Activated T-cell treated with anti-CD3 and anti-CD28 coated beads for 4 hours (primary cell): Measurements from ENCODE around the gene SIGLEC11.

Experiments used
- DNase-seq: peaks from one replicate; pipeline ENCODE4 v3.0.0-alpha.2; 2020

Gene SIGLEC11

GRCh38 chr19:49924004-49924880 is 36.7 kb downstream of the SIGLEC11 start:
- DNase-seq: no peak

GRCh38 chr19:49923055-49924003 is 37.6 kb downstream of the SIGLEC11 start:
- DNase-seq: no peak

DNA sequence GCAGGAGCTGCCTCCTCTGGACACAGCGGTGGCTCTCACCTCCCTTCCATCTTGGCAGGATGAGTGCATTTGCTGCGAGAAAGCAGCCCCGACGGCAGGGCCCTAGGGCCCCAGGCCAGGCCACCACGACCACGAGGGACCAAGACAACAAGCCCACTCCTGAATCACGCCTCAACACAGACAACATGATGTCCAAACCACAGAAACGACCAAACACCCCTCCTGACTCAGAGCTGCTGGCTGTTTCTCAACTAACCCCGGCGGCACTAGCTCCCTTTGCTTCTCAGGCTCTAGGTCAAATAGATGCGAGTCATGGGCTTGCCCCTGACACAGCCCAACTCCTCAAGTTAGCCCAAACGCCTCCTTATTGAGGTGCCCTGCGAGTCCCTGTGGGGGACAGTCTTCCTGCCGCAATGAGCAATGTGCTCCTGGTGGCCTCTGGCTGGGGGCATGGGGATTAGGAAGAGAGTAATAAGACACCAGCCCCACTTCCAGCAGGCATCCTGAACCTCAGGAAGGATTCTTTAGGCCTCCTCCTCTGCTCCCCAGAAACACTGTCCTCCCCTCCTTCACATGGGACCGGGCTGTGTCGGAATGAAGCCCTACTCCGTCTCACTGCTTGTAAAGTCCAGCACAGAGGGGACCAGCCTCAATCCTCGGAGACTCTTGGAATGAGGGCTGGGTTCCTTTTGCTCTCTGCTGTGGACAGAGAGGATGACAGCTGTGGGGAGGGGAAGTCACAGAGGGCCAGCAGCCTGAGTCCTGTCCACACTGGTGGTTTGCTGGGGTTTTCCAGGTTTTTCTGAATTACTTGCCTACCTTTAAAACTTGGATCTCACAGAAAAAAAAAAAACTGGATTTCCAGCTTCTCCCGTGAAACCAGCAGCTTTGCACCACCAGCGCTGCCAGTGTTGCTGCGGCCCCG is 38.8 kb downstream of the SIGLEC11 start:
- DNase-seq: no peak

- no peak for DNase-seq
These were observed 40.2 kb downstream of the SIGLEC11 start for GRCh38 chr19:49920624-49921363.

DNA sequence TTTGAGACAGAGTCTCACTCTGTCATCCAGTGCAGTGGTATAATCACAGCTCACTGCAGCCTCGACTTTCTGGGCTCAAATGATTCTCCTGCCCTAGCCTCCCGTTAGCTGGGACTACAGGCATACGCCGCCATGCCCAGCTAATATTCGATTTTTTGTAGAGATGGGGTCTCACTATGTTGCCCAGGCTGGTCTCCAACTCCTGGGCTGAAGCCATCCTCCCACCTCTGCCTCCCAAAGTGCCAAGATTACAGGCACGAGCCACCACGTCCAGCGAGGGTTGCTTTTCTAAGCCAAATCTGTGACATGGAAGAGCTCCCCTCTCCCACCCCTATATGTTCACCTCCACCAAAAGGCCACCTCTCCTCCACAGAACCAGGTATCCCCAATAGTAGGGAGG is 42.9 kb downstream of the SIGLEC11 start:
- DNase-seq: no peak

GRCh38 chr19:49916839-49917733 is 43.9 kb downstream of the SIGLEC11 start:
- DNase-seq: no peak

GRCh38 chr19:49915271-49915670 is 45.7 kb downstream of the SIGLEC11 start:
- DNase-seq: no peak

DNA sequence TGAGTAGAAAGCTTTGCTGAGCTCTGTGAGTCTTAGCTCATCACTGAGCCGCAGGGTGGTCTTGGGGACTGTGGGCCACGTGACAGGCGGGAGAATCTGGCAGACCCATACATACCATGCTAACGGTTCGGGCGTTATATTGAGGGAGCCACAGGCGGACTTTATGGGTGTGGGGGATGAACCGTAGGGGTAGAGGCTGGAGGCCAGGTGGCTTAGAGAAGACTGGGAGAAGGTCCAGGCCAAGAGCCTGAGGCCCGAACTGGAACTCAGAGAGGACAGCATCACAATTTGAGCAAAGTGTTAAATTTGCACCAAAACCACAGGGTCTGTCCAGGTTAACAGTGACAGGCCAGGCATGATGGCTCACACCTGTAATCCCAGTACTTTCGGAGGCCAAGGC is 47.3 kb downstream of the SIGLEC11 start:
- DNase-seq: no peak

DNA sequence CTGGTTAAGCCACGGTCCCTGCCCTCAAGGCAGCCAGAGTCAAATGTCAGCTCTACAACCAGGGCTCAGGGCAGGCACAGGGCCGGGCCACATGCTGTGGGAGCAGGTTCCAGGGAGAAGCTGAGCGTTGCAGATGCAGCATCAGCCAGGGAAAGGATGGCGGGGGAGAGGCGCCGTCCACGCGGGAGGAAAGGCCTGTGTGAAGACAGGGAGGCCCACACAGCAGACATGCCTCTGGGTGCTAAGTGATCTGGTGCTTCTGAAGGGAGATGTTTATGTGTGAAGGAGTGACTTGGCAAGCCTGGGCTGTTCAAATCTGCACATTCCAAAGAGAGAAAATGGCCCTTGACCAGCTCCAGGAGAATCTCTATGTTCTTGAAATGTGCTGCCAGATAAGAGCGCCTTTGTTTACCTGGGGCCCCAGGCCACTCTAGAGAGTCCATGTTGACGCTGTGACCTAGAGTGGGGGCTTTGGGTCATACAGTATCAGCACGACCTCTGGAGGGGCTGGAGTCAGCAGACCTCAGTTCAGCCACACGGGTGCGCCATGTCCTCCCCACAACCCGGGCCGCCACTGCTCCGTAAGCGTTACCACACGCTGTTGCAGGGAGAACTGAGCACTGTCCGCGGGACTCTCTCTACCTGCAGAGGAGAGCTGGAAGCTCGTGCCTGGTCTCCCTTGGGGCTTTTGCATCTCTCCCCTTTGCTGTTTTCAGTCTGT is 47.8 kb downstream of the SIGLEC11 start:
- DNase-seq: no peak

GRCh38 chr19:49911381-49912145 is 49.4 kb downstream of the SIGLEC11 start:
- no peak for DNase-seq

- no peak for DNase-seq
These were observed 50.8 kb downstream of the SIGLEC11 start for GRCh38 chr19:49910179-49910578.

DNA sequence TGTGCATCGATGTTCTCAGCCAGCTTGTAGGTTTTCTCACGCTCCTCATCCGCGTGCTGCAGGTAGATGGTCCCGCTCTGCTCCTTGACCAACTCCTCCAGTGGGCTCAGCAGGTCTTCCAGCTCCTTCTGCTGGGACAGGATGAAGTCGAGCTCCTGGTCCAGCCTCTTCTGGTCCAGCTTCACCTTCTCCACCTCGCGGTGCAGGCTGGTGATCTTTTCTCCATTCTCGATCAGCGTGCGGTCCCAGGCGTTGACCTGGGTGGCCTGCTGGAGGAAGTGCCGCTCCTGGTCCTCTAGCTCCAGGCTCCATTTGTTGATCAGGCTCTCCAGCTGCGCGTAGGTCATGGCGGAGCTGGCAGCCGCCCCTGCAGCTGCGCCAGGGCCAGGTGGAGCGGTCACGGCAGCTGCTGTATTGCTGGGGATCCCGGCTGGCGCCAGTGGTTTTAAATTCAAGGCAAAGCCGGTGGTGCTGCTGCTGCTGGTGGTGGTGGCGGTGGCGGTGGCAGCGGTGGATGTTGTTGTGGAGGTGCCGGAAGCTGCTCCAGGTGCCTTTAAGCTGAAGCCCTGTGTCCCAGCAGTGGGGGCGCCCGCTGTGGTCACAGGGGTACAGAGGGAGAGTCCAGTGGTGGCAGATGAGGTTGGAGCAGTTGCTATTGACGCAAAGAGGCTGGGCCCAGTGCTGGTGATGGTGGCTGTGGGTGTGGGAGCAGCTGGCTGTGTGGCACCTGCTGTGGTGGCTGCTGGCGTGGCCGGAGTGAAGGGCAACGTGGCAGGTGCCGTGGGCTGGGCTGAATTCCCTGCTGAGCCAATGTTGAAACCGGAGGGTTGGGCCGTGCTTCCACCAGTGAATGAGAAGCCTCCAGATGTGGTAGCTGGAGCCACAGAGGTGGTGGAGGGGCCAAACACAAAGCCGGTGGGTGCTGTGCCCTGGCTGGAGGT is 52.2 kb downstream of the SIGLEC11 start:
- no peak for DNase-seq

- DNase-seq: no peak
These were observed 53.1 kb downstream of the SIGLEC11 start for GRCh38 chr19:49907745-49908446.

GRCh38 chr19:49906879-49907564 is 54.0 kb downstream of the SIGLEC11 start:
- no peak for DNase-seq

GRCh38 chr19:49904136-49904535 is 56.8 kb downstream of the SIGLEC11 start:
- DNase-seq: no peak
